Astrocyte of the cerebellum (primary cell): ENCODE data around the gene GMDS.

Experiments
- DNase-seq: peaks from one replicate; pipeline ENCODE4 v3.0.0-alpha.2; 2011; ENCODE audit warnings: low read depth
- H3K4me3 ChIP-seq: 2 replicates; pipeline ENCODE4 v1.5.1; 2011; ENCODE audit warnings: mild to moderate bottlenecking, low read depth, low read length, moderate library complexity
- CTCF ChIP-seq: IDR thresholded peaks from 2 replicates; pipeline ENCODE4 v1.5.1; 2012; ENCODE audit warnings: low read length, low read depth, moderate library complexity, mild to moderate bottlenecking; ENCODE audit errors: missing control alignments
- in situ Hi-C: cut with HindIII; loops from 2 replicates; pipeline ENCODE4 v1.10.0; 2017; ENCODE audit warnings: low sequenced_read_pairs

The GMDS gene

GRCh38 chr6:1615853-1616420 is 629.5 kb downstream of the GMDS start:
- no peak for DNase-seq
- no peak for TF ChIP-seq CTCF
- no peak overlapping the region for H3K4me3 ChIP-seq
- in situ Hi-C loops, result no loop called here

GRCh38 chr6:1615151-1615852 is 630.1 kb downstream of the GMDS start:
- no peak for DNase-seq

GRCh38 chr6:1614448-1615150 is 630.8 kb downstream of the GMDS start:
- in situ Hi-C loops, result no loop called here
- no peak for DNase-seq
- peak overlapping the region; percentile 54 for H3K4me3 ChIP-seq
- TF ChIP-seq CTCF, result no peak

More at GRCh38 chr6:1615151-1615852, 630.1 kb downstream of the GMDS start:
- peak overlapping the region; percentile 9 for H3K4me3 ChIP-seq
- in situ Hi-C loops, result no loop called here
- TF ChIP-seq CTCF, result no peak

- peak overlapping the region; percentile 54 for H3K4me3 ChIP-seq
- DNase-seq, result no peak
- in situ Hi-C loops, result no loop called here
- no peak for TF ChIP-seq CTCF
Measured at GRCh38 chr6:1613688-1614447, 631.5 kb downstream of the GMDS start.

GRCh38 chr6:1613346-1613687 is 632.1 kb downstream of the GMDS start:
- in situ Hi-C loops, result no loop called here
- no peak for DNase-seq
- H3K4me3 ChIP-seq, result peak overlapping the region; percentile 54
- no peak for TF ChIP-seq CTCF

- peak; percentile 39 for DNase-seq
- no peak for TF ChIP-seq CTCF
- in situ Hi-C loops, result no loop called here
- H3K4me3 ChIP-seq, result peak overlapping the region; percentile 54
Measured at GRCh38 chr6:1612974-1613306, 632.5 kb downstream of the GMDS start.
